ENCODE data around the gene TSTD2.

DNA sequence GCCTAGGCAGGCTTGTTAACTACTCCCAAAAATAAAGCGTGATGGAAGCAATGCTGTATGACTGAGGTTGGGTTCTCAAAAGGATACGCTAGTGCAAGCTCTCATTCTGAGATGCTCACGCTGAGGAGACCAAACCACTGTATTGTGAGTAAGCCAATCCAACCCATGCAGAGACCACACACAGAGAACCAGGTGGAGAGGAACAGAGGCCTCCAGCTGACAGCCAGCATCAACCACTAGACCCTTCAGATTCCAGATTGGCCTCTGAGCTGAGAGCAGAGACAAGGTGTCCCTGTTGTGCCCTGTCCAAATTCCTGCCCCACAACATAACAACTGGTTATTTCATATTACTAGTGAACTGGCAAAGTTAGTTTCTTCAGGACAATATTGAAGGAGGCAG lies 4.5 kb downstream of the TSTD2 start:
- TF ChIP-seq TOX (CRISPR knock-in tag; IDR thresholded peaks at IDR 0.05; ENCODE audit: borderline replicate concordance), result no peak
- no peak for TF ChIP-seq OSR1 (CRISPR knock-in tag; IDR thresholded peaks at IDR 0.05)
- TF ChIP-seq ZNF70 (CRISPR knock-in tag; IDR thresholded peaks at IDR 0.05), result no peak
- no peak for TF ChIP-seq ZFP30 (CRISPR knock-in tag; IDR thresholded peaks at IDR 0.05)
- no peak for TF ChIP-seq SNAI2 (CRISPR knock-in tag; IDR thresholded peaks at IDR 0.05)
- TF ChIP-seq, protein P1, sequence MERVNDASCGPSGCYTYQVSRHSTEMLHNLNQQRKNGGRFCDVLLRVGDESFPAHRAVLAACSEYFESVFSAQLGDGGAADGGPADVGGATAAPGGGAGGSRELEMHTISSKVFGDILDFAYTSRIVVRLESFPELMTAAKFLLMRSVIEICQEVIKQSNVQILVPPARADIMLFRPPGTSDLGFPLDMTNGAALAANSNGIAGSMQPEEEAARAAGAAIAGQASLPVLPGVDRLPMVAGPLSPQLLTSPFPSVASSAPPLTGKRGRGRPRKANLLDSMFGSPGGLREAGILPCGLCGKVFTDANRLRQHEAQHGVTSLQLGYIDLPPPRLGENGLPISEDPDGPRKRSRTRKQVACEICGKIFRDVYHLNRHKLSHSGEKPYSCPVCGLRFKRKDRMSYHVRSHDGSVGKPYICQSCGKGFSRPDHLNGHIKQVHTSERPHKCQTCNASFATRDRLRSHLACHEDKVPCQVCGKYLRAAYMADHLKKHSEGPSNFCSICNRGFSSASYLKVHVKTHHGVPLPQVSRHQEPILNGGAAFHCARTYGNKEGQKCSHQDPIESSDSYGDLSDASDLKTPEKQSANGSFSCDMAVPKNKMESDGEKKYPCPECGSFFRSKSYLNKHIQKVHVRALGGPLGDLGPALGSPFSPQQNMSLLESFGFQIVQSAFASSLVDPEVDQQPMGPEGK (CRISPR knock-in tag; IDR thresholded peaks at IDR 0.05; ENCODE audit: borderline replicate concordance), result no peak
- TF ChIP-seq BACH2 (CRISPR knock-in tag; IDR thresholded peaks at IDR 0.05; ENCODE audit: borderline replicate concordance), result no peak
- no peak for TF ChIP-seq TCF4 (CRISPR knock-in tag; IDR thresholded peaks at IDR 0.05; ENCODE audit: borderline replicate concordance)
- no peak for TF ChIP-seq RARB (CRISPR knock-in tag; IDR thresholded peaks at IDR 0.05)
